PFSK-1 (cell line): ENCODE measurements around the gene ANKRD2.

ENCODE experiments used
- FOXP2 ChIP-seq: optimal IDR thresholded peaks from 2 replicates; pipeline ENCODE3; 2011; ENCODE audit warnings: borderline replicate concordance, control low read depth, inconsistent platforms; ENCODE audit not compliant: insufficient read depth; ENCODE audit errors: extremely low read length, extremely low read depth
- POLR2AphosphoS5 ChIP-seq: IDR thresholded peaks from 2 replicates; pipeline ENCODE4 v1.6.1; 2012; ENCODE audit warnings: low read depth, mild to moderate bottlenecking, control low read depth, low read length, moderate library complexity
- REST ChIP-seq, 2 experiments: IDR thresholded peaks; 2 replicates each; pipeline versions ENCODE4 v1.6.1 to v1.8.0; 2011 to 2012; ENCODE audit warnings: low read depth in 2 of 2, low read length in 2 of 2, control low read depth in 1 of 2, inconsistent platforms in 1 of 2, mild to moderate bottlenecking in 1 of 2, moderate library complexity in 1 of 2; ENCODE audit not compliant: insufficient read depth in 1 of 2
- SIN3A ChIP-seq: IDR thresholded peaks from 2 replicates; pipeline ENCODE4 v1.6.1; 2012; ENCODE audit warnings: mild to moderate bottlenecking, low read length, moderate library complexity, borderline replicate concordance; ENCODE audit not compliant: insufficient read depth
- TAF1 ChIP-seq: IDR thresholded peaks from 2 replicates; pipeline ENCODE4 v1.6.1; 2012; ENCODE audit warnings: low read length, control low read depth, borderline replicate concordance; ENCODE audit not compliant: insufficient read depth

The ANKRD2 gene

GRCh38 chr10:97574374-97575126 lies 2.0 kb downstream of the ANKRD2 start:
- no peak for TF ChIP-seq FOXP2

- no peak for TF ChIP-seq POLR2AphosphoS5
- TF ChIP-seq SIN3A, result no peak
- TF ChIP-seq REST (IDR thresholded peaks at IDR 0.05; ENCODE audit: insufficient read depth in 1 of 2, low read depth in 2 of 2, low read length in 2 of 2), result no peak
- TF ChIP-seq TAF1, result no peak
These were observed 2.6 kb downstream of the ANKRD2 start for GRCh38 chr10:97575127-97575668.

- TF ChIP-seq POLR2AphosphoS5, result no peak
- no peak for TF ChIP-seq FOXP2
- TF ChIP-seq REST (IDR thresholded peaks at IDR 0.05; ENCODE audit: insufficient read depth in 1 of 2, low read depth in 2 of 2, low read length in 2 of 2), result no peak
- no peak for TF ChIP-seq SIN3A
- TF ChIP-seq TAF1, result no peak
These were observed 5.1 kb downstream of the ANKRD2 start for GRCh38 chr10:97577701-97578100.

GRCh38 chr10:97578171-97578844 lies 5.7 kb downstream of the ANKRD2 start:
- TF ChIP-seq POLR2AphosphoS5, result no peak
- TF ChIP-seq TAF1, result no peak
- TF ChIP-seq REST (IDR thresholded peaks at IDR 0.05; ENCODE audit: insufficient read depth in 1 of 2, low read depth in 2 of 2, low read length in 2 of 2), result no peak
- no peak for TF ChIP-seq FOXP2
- no peak for TF ChIP-seq SIN3A

GRCh38 chr10:97580421-97581367 lies 8.1 kb downstream of the ANKRD2 start:
- no peak for TF ChIP-seq FOXP2
- TF ChIP-seq TAF1, result no peak
- no peak for TF ChIP-seq REST (IDR thresholded peaks at IDR 0.05; ENCODE audit: insufficient read depth in 1 of 2, low read depth in 2 of 2, low read length in 2 of 2)
- no peak for TF ChIP-seq SIN3A
- no peak for TF ChIP-seq POLR2AphosphoS5
